K562 (cell line): ENCODE results near the gene SLC3A2. TPM values are rescaled to one million over a fixed set of nuclear protein-coding genes. Genes with fewer than 3 reads are reported as not detected.
A peak's percentile ranks its signal among the peaks of the same experiment; 100 is the strongest.

Source experiments
- ATAC-seq: fragments of 200-7000 bp; cut with Tn5 transposase; 3 replicates; pipeline ENCODE4 v1.9.1; 2020; ENCODE audit warnings: moderate library complexity
- BruUV-seq: library from RNA; stranded (reverse); fragments of 400-500 nt; replicated peaks from 2 replicates; lab custom pipeline; 2021; lab: Mats Ljungman, UMichigan
- CTCF ChIA-PET: fragments of 300-600 bp; formaldehyde crosslinking; extraction: SDS; loops from one replicate; lab custom pipeline; 2021; ENCODE audit warnings: low intra/inter-chr PET ratio; lab: Yijun Ruan, JAX
- POLR2A ChIA-PET: fragments of 300-600, 350-650 bp; sonication (Branson Sonifier 250); formaldehyde crosslinking; extraction: SDS; loops from one replicate; lab custom pipeline; 2021; ENCODE audit warnings: antibody characterized with exemption, inconsistent platforms; lab: Yijun Ruan, JAX
- DNase-seq, 4 experiments: peaks; one replicate each; pipeline versions ENCODE4 v3.0.0 to v3.0.0-alpha.2; 2011 to 2018; ENCODE audit warnings: low spot score in 3 of 4, mixed read lengths in 3 of 4; ENCODE audit errors: extremely low read depth in 1 of 4
- FAIRE-seq: peaks from 2 replicates; lab custom pipeline; 2011; peaks lifted over from hg19 to GRCh38; lab: Jason Lieb, UNC
- H2AFZ ChIP-seq: 2 replicates; pipeline ENCODE4 v1.6.0; 2011; ENCODE audit warnings: low read depth, low read length, control low read depth, inconsistent platforms
- H3K27ac ChIP-seq: fragments of 200-600 bp; 3 replicates; pipeline ENCODE4 v1.8.0; 2011; ENCODE audit warnings: low read depth, mild to moderate bottlenecking, control low read depth, inconsistent platforms, low read length, moderate library complexity, mixed read lengths; ENCODE audit errors: extremely low read depth
- H3K27me3 ChIP-seq, 2 experiments: fragments of 300-600 bp in 1 of 2; 2 replicates in 1 of 2; 3 replicates in 1 of 2; pipeline versions ENCODE4 v1.6.0 to v1.8.0; 2011; ENCODE audit warnings: inconsistent platforms in 2 of 2, low read length in 2 of 2, mild to moderate bottlenecking in 1 of 2, mixed read lengths in 1 of 2, moderate library complexity in 1 of 2; ENCODE audit not compliant: control insufficient read depth in 2 of 2, insufficient read depth in 2 of 2
- H3K36me3 ChIP-seq: fragments of 300-600 bp; 3 replicates; pipeline ENCODE4 v1.8.0; 2011; ENCODE audit warnings: mild to moderate bottlenecking, low read length, inconsistent platforms; ENCODE audit not compliant: control insufficient read depth, insufficient read depth
- H3K4me1 ChIP-seq, 2 experiments: fragments of 200-600 bp in 1 of 2; replicated peaks in 1 of 2; 2 replicates in 1 of 2; 3 replicates in 1 of 2; pipeline versions ENCODE4 v1.5.1 to v1.8.0; 2011; ENCODE audit warnings: inconsistent platforms in 2 of 2, low read length in 2 of 2, mild to moderate bottlenecking in 1 of 2, mixed read lengths in 1 of 2, moderate library complexity in 1 of 2; ENCODE audit not compliant: control insufficient read depth in 2 of 2, insufficient read depth in 2 of 2
- H3K4me2 ChIP-seq: 2 replicates; pipeline ENCODE4 v1.6.1; 2011; ENCODE audit warnings: low read length, control low read depth, inconsistent platforms, mixed read lengths; ENCODE audit not compliant: insufficient read depth
- H3K4me3 ChIP-seq: fragments of 200-600 bp; sonication (generic), shearing (Covaris generic); 2 replicates; pipeline ENCODE4 v1.5.1; 2016; ENCODE audit warnings: control low read depth, inconsistent platforms
- H3K79me2 ChIP-seq: fragments of 200-600 bp; 3 replicates; pipeline ENCODE4 v1.8.0; 2011; ENCODE audit warnings: low read length, inconsistent platforms; ENCODE audit not compliant: control insufficient read depth, insufficient read depth
- H3K9ac ChIP-seq, 2 experiments: 2 replicates each; pipeline versions ENCODE4 v1.6.0 to v1.6.1; 2011; ENCODE audit warnings: low read depth in 2 of 2, low read length in 2 of 2, control low read depth in 1 of 2, inconsistent platforms in 1 of 2, mild to moderate bottlenecking in 1 of 2, mixed read lengths in 1 of 2; ENCODE audit not compliant: insufficient read depth in 1 of 2
- H3K9me1 ChIP-seq: one replicate; pipeline ENCODE4 v1.6.0; 2011; ENCODE audit warnings: inconsistent platforms, mild to moderate bottlenecking, low read length, moderate library complexity; ENCODE audit not compliant: control insufficient read depth, insufficient read depth
- H3K9me3 ChIP-seq: replicated peaks from 2 replicates; pipeline ENCODE4 v1.5.1; 2011; ENCODE audit warnings: low read depth, low read length, inconsistent platforms; ENCODE audit not compliant: control insufficient read depth, insufficient read depth
- H4K20me1 ChIP-seq: replicated peaks from 2 replicates; pipeline ENCODE4 v1.6.1; 2011; ENCODE audit warnings: low read length, inconsistent platforms, mixed read lengths; ENCODE audit not compliant: control insufficient read depth, insufficient read depth
- E2F6 ChIP-seq, 2 experiments: IDR thresholded peaks; 2 replicates each; pipeline ENCODE4 v1.6.1; 2011; ENCODE audit warnings: borderline replicate concordance in 1 of 2, control low read depth in 1 of 2, low read depth in 1 of 2, low read length in 1 of 2, mild to moderate bottlenecking in 1 of 2, mixed read lengths in 1 of 2, moderate library complexity in 1 of 2; ENCODE audit not compliant: insufficient read depth in 1 of 2, insufficient read length in 1 of 2, poor library complexity in 1 of 2, severe bottlenecking in 1 of 2; ENCODE audit errors: extremely low read depth in 1 of 2
- NRF1 ChIP-seq, 2 experiments: fragments of 450-650 bp; IDR thresholded peaks in 1 of 2; conservative IDR thresholded peaks in 1 of 2; 2 replicates each; pipeline ENCODE4 v1.6.1; 2014; ENCODE audit warnings: mild to moderate bottlenecking in 2 of 2
- POLR3A ChIP-seq: IDR thresholded peaks from 2 replicates; pipeline ENCODE4 v1.6.1; 2011; ENCODE audit warnings: borderline replicate concordance, mild to moderate bottlenecking, moderate library complexity; ENCODE audit not compliant: insufficient read length, insufficient read depth; ENCODE audit errors: extremely low read depth
- THRA ChIP-seq: fragments of 450-650 bp; IDR thresholded peaks from 2 replicates; pipeline ENCODE4 v1.6.1; 2017; ENCODE audit warnings: mild to moderate bottlenecking, moderate library complexity
- ZNF23 ChIP-seq: fragments of 250-450 bp; sonication (Bioruptor Pico); IDR thresholded peaks from 2 replicates; pipeline ENCODE4 v1.4.0; 2020; ENCODE audit warnings: mild to moderate bottlenecking
- WGBS: fragments of 100-300 bp; shearing (Covaris generic); methylation state at CpG from one replicate; pipeline ENCODE4 v1.1.6; 2016; ENCODE audit warnings: low coverage, mixed read lengths; ENCODE audit not compliant: insufficient coverage; ENCODE audit errors: missing lambda C conversion rate; 5-methylcytosine and 5-hydroxymethylcytosine counted together
- in situ Hi-C: fragments of 300-500 bp; cut with MboI; formaldehyde crosslinking; loops from 4 replicates; pipeline ENCODE4 v1.15.0; 2018; ENCODE audit warnings: inconsistent platforms, mixed read lengths
- intact Hi-C: fragments of 100-400 bp; cut with micrococcal nuclease; formaldehyde crosslinking; loops from 2 replicates; pipeline ENCODE4 v1.14.2; 2022
- polyA plus RNA-seq, 8 experiments: library from polyadenylated mRNA; depleted of rRNA in 4 of 8; stranded (reverse) in 5 of 8; unstranded in 3 of 8; fragments of >200 nt; fragmentation: Nextera tagmentation in 2 of 8; fragmentation: Illumina TruSeq in 1 of 8; extraction: Ambion mirVana in 2 of 8; extraction: Trizol in 1 of 8; gene quantifications; 2 replicates each; pipeline versions ENCODE4 v1.2.1 to v1.2.3, GENCODE V29; 2011 to 2014; ENCODE audit warnings: inconsistent platforms in 1 of 8, missing spikeins in 1 of 8
- total RNA-seq, 7 experiments: library from RNA; depleted of rRNA in 6 of 7; stranded (reverse); fragments of >200 nt in 6 of 7; fragmentation: Illumina TruSeq in 2 of 7; extraction: Trizol in 2 of 7; gene quantifications; 2 replicates each; pipeline versions ENCODE4 v1.2.1 to v1.2.3, GENCODE V29; 2011 to 2021; ENCODE audit warnings: low replicate concordance in 1 of 7
- TF ChIP-seq, protein P1 (sequence below): fragments of 200-400 bp; formaldehyde crosslinking; IDR thresholded peaks from 2 replicates; pipeline ENCODE4 v1.6.1; 2017; ENCODE audit warnings: mild to moderate bottlenecking, low read depth, low read length, moderate library complexity

The SLC3A2 gene
- total and polyA plus RNA-seq, 9 of the 15 experiments (the other 6 are each of a cell fraction or from before 2014, with no cell fraction given) = 20.0 to 296 (median 214) TPM

DNA sequence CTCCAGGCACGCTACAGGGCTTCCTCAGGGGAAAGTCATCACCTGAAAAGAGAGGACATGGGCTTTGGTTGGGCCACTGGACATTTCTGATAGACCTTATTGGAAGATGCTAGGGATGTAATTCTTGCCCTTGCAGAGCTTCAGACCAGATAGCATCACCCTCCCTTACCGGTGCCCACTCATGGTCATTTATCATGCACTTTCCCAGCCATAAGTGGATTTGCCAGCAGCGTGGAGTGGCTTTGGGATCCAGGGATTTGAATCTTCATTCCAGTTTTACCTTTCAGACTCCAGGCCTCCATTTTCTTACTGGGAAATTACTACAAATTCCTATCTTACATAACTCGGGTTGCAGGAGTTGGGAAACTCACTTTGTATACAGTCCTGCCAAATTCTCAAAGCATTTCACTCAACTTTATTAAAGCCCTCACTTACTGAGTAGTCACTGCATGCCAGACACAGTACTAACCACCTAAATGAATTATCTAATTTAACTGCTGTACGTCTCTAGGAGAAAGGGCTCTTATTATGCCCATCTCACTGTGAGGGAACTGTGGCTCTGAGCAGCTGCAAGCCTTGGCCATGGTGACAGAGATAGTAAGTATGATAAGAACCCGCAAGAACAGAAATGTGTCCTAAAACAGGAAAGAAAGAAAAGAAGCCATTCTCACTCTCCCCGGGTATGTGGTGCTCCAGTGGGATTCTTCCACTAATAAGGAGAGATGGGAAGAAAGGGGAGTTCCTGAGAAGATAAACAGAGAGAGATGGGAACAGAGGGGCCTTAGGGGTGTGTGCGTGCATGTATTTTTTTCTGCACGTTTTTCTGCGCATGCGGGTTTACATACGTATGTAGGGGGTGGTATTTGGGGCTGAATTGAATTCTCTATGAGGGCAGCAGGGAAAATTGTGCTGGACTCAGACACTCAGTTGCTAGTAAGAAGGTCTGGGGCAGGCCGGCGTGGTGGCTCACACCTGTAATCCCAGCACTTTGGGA is 30.7 kb downstream of the SLC3A2 start:
- ChIA-PET CTCF (interaction anchor here (3.4 kb wide), 1 partner anchor 112 kb away, joined by 36 read pairs; no protein-coding TSS in a partner anchor), POLR2A (interaction anchor here (0.8 to 1.2 kb wide), 3 partner anchors 16 to 27 kb away, joined by 3 to 4 read pairs (median 4); no protein-coding TSS in a partner anchor)
- Histone ChIP-seq H3K36me3 (no peaks in the 10 kb centered on the region), H3K27ac (no peak overlapping the region), H3K4me2 (no peak overlapping the region), H3K4me1 (peaks cover 0 to 18% of the 10 kb centered on the region in 2 experiments; a peak in 3 of 5 replicates), H3K27me3 (peaks cover 0 to 17% of the 10 kb centered on the region in 2 experiments; a peak in 1 of 5 replicates), H3K9me3 (no peaks in the 10 kb centered on the region), H3K79me2 (no peaks in the 10 kb centered on the region), H3K9me1 (no peaks in the 10 kb centered on the region)
- FAIRE-seq = no peak
- intact Hi-C loops = no loop called here
- no peak for DNase-seq
- BruUV-seq = no TSS peak
- in situ Hi-C loops = no loop called here
- no peak for ATAC-seq
- TF ChIP-seq ZNF23 (CRISPR knock-in tag) (no peak), NRF1 (conservative IDR thresholded peaks at IDR 0.05 in 1 of 2, IDR thresholded peaks at IDR 0.05 in 1 of 2) (peak; percentile 26 to 29; a peak in 2 of 4 replicates)
- TF ChIP-seq, all 486 proteins: peak for 1
- H3K9ac ChIP-seq = no peak overlapping the region
- no peak overlapping the region for H3K4me3 ChIP-seq
- H2AFZ ChIP-seq = peak overlapping the region; percentile 47; the same call in 1 of the 2 replicates
- 22% methylated on average over 14 of the region's 14 CpGs for WGBS
- no peaks in the 10 kb centered on the region for H4K20me1 ChIP-seq

DNA sequence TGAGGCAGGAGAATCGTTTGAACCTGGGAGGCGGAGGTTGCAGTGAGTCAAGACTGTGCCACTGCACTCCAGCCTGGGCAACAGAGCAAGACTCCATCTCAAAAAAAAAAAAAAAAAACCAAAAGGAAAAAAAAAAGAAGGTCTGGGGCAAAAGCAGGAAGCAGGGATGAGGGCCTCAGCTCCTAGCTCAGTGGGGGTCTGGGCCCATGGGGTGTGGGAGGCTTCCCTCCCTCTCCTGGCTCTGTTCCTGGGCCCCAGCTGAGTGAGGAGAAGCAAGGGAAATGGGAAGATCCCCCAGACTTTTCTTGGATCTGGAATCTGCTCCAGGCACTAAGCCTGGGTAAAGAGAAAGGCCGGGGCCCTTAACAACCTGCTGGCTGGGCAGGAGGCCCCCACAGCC is 31.6 kb downstream of the SLC3A2 start:
- DNase-seq (no peak), ATAC-seq (no peak), FAIRE-seq (no peak)
- no peak overlapping the region for H3K4me3 ChIP-seq
- H3K4me1 ChIP-seq = peaks cover 0 to 18% of the 10 kb centered on the region in 2 experiments; a peak in 3 of 5 replicates
- BruUV-seq = no TSS peak
- H3K9ac ChIP-seq = no peak overlapping the region
- no peaks in the 10 kb centered on the region for H4K20me1 ChIP-seq
- peaks cover 0 to 16% of the 10 kb centered on the region in 2 experiments; a peak in 1 of 5 replicates for H3K27me3 ChIP-seq
- ChIA-PET CTCF (interaction anchor here (0.8 kb wide), 1 partner anchor 108 kb away, joined by 7 read pairs; no protein-coding TSS in a partner anchor), POLR2A (interaction anchor here (0.8 kb wide), 1 partner anchor 17 kb away, joined by 3 read pairs; no protein-coding TSS in a partner anchor)
- no peak overlapping the region for H2AFZ ChIP-seq
- intact Hi-C loops (no loop called here), in situ Hi-C loops (no loop called here)
- no peak overlapping the region for H3K27ac ChIP-seq
- H3K79me2 ChIP-seq = no peaks in the 10 kb centered on the region
- no CpG with 5 or more reads among the region's 3 CpGs for WGBS
- no peaks in the 10 kb centered on the region for H3K9me3 ChIP-seq
- H3K4me2 ChIP-seq = no peak overlapping the region
- no peaks in the 10 kb centered on the region for H3K36me3 ChIP-seq
- H3K9me1 ChIP-seq = no peaks in the 10 kb centered on the region
- TF ChIP-seq POLR3A (no peak), E2F6 (IDR thresholded peaks at IDR 0.05; ENCODE audit: borderline replicate concordance in 1 of 2, extremely low read depth in 1 of 2, insufficient read depth in 1 of 2, insufficient read length in 1 of 2, low read depth in 1 of 2, low read length in 1 of 2, poor library complexity in 1 of 2, severe bottlenecking in 1 of 2) (no peak), THRA (no peak)
- TF ChIP-seq, protein P1, sequence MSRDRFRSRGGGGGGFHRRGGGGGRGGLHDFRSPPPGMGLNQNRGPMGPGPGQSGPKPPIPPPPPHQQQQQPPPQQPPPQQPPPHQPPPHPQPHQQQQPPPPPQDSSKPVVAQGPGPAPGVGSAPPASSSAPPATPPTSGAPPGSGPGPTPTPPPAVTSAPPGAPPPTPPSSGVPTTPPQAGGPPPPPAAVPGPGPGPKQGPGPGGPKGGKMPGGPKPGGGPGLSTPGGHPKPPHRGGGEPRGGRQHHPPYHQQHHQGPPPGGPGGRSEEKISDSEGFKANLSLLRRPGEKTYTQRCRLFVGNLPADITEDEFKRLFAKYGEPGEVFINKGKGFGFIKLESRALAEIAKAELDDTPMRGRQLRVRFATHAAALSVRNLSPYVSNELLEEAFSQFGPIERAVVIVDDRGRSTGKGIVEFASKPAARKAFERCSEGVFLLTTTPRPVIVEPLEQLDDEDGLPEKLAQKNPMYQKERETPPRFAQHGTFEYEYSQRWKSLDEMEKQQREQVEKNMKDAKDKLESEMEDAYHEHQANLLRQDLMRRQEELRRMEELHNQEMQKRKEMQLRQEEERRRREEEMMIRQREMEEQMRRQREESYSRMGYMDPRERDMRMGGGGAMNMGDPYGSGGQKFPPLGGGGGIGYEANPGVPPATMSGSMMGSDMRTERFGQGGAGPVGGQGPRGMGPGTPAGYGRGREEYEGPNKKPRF = no peak
